ELF-1 (cell line): ENCODE results near the gene CD164L2.
A peak's percentile ranks its signal among the peaks of the same experiment; 100 is the strongest.
"Not testable (repeated sequence)": the region's sequence is repeated elsewhere in the genome, so short reads cannot be mapped to it uniquely, and the experiment has no call there.

ENCODE experiments used
- DNase-seq: peaks from one replicate; pipeline ENCODE4 v3.0.0-alpha.2; 2016; ENCODE audit warnings: low read depth, low spot score

CD164L2 gene

DNA sequence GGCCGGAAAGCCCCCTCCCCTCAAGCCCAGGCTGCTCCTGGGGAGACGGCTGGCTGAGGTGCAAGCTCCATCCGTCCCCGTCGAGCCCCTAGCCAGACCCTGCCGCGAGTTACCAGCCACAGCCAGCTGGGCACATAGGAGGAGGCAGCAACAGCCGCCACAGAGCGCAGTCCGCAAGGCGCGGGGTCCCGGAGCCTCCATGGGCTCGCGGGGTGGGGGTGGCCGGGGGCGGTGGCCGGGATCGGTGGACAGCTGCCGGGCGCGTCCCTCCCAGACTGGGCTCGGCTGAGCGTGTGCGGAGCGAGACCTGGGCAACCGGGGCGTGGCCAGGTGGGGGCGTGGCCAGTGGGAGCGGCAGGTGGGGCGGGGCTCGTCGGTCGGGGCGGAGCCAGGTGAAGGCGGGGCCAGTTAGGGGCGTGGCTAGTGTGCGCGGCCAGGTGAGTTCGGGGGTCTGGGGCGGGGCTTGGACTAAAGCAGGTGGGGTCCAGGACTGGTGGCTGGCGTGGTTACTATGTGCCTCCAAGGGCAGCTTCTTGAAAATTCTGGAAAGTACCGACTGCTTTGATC, at the start of gene CD164L2:
Gene CD164L2, minus strand, starts transcription at position 295 of the 567 bp plus-strand sequence. Its CDS starts 94 bp downstream, at position 201.
- no peak for DNase-seq

DNA sequence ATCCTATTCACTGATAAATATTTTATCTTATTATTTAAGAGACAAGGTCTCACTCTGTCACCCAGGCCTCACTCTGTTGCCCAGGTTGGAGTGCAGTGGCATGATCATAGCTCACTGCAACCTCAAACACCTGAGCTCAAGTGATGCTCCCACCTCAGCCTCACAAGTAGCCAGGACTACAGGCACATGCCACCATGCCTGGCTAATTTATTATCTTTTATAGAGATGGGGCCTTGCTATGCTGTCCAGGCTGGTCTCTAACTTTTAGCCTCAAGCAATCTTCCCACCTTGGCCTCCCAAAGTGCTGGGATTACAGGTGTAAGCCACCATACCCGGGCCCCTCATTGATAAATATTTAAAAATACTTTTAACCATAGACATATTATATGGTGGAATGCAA, 49.6 kb upstream of the CD164L2 start:
- not testable (repeated sequence) for DNase-seq

DNA sequence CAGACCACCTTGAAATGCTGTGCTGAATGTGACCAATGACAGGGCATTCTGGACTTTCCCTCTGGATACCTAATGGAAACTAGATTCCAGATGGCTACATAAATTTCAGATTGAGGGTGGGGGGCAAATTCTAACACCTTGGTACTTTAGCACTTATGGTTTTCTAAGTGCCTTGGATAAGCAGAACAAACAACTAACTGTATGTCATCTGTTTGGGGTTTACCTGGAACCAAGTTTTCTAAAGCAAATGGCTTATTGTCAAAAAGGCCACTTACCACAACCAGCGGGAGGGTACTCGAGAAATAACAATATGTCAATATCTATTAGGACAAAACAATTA, 48.4 kb upstream of the CD164L2 start:
- DNase-seq: no peak

DNA sequence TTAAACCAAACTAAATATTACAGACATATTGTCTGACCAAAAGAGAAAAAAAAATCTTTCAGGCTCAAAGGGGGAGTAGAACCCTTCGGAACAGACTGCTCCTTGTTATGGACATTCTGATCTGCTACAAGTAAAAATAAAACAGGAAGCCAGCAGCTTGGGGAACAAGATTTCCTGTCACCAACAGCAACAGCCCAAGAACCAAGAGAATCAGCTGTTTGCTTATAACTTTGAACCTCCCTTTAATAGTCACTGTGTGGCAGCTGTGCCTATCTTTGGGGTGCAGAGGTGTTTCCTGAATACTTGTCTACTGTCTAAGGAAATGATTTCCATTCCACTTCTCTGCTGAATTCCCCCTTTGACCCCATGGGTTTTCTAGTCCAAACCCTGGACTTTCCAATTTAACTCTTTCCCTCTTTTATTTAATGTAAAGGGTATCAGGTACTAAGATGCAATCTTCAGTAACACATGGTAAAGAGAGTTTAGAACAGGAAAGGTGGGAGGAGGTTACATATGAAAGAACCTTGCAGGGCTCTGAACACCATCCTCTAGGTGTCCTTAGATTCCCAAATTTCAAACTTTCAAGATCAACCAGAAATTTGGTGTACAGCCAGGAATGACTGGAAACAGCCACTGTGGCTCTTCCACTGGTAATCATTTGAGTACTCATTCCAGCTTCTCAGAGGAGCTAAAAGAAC, 47.9 kb upstream of the CD164L2 start:
- no peak for DNase-seq

DNA sequence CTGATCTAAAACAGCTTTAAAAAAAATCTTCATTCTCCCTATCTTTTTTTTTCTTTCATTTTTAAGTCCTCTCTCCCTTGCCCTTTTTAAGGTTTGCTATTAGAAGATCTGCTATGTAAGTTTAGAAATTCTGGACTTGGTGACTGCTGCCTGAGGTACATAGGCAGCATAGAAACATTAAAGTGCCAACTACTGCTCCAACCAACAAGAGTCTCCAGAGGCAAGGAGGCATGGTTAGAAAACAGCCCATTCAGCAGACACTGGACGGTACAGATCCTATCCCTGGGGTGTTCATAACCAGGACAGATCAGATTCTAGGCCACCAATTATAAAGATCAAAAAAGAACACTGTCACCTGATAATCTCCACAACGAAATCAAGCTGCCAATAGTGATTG, 45.9 kb upstream of the CD164L2 start:
- no peak for DNase-seq

DNA sequence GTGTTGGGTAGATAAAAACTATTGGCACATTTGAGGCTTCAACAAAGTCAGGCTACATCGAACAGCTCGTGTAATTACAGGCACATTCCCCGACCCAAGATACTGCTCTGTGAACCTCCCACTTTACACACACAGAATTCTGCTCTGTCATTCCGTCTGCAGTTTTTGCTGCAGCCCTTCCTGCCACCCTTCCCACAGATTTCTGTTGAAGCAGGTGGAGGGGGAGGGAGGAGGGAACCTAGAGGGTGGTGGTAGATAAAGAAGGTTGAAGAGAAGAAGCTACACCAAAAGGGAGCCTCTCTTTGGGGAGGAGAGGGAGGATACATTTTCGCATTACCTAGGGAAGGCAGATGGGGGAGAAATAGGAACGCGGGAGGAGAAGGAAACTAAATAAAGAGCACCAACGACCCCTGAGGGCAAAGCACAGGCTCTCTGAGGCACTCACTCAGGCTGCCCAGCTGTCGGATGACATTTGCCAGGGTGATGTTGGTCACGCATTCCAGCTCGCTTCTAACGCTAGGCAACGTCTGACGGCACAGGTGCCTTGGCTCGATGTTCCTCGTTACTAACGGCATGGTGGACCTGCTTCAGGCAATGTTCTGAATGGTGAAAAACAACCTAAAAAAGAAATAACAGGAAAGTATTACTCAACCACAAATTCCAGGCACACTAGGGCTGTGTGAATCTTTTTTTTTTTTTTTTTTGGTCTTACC, 45.3 kb upstream of the CD164L2 start:
- peak; percentile 90 for DNase-seq

DNA sequence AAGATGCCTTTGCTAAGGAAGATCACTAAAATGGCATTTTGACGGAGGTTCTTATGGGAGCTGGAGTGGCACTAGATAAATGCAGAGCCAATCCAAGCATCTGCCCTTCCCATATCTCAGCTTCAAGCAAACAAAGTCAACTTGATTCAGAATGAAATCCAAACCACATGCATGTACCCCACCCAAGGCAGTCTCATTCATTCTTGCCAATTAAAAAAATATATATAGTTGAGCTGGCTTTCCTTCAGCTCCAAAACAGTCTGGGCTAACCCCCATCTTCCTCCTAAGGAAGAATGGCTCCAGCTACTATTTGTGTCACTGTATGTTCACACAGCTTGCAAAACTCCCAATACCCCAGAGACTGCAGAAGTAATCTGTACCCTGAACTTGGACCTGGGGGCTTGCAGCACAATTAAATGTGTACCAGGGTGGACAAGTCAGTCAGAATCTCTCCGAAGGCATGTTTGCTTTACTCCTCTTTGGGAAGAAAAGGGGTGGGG, 44.7 kb upstream of the CD164L2 start:
- DNase-seq: no peak

DNA sequence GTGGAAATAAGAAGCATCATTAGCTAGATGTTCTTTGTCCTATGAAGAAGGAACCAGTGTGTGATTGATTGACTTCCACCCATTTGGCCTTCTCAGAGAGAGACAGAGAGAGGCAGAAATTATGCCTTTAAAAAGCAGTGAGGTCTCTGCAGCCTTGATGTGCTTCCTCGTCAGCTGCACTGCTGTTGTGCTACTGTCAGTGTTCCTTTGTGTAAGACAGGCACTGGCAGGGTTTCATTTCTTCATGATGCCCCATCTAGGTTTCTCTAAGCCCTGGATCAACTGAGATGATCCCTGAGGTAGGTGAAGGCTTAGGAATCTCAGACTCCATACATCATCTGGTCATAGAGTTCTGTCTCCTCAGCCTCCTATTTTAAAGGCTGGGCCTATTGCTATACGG, 44.2 kb upstream of the CD164L2 start:
- DNase-seq: no peak

DNA sequence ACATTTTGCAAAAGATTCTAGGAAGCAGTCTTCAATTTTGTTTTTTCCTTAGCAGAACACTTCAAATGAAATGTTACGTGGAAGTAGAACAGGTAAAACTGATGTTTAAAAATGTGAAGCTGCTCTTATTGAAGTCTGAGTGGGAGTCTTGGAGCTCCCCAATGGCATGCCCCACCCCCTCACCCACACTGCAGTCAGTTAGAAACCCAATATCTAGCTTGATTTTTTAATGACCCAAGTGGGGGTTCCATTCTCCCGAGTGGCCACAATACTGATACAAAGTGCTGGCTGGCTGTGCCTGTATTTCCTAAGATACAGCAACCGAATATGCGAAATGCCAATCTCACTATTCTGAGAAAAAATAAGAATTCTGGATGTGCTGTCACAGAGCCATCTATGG, 40.6 kb upstream of the CD164L2 start:
- DNase-seq: no peak

DNA sequence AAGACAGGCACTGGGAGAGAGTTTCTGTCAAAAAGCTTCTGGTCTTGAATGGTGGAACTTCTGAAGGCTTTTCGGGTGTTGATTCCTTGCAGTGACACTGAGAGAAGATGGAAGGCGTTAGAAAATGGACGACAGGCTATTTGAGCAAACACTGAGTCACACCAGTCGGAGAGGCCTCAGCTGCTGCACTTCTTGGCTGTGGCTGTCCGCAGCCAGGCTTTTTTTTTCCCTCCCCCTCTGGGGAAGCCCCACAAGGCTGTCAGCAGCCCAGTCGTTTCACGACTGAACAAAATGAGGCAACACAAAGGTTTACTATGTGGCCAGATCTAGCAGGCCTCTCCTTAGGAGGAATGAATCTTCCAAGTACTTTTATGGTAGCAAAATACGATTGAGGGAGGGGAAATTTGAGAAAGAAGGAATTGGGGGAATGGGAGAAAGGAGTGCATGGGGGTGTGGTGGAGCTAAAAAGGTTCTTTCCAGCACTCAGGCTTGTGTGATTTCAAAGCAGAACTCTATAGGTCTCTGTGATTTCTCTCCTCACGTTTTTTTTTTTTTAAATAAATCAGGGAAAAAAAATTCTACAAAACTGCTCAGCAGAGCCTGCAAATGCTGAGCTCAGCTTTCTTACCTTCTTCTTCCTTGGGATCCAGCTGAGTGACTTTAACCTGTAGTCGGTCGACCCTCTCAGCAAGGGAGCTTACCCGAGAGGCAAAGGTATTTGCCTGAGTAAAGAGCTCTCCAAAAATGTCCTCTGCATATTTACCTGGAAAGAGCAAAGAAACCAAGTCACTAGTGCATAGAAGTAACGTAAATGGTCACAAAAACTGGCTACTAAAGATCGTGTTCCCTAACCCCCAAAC, 35.4 kb upstream of the CD164L2 start:
- DNase-seq: peak; percentile 68

DNA sequence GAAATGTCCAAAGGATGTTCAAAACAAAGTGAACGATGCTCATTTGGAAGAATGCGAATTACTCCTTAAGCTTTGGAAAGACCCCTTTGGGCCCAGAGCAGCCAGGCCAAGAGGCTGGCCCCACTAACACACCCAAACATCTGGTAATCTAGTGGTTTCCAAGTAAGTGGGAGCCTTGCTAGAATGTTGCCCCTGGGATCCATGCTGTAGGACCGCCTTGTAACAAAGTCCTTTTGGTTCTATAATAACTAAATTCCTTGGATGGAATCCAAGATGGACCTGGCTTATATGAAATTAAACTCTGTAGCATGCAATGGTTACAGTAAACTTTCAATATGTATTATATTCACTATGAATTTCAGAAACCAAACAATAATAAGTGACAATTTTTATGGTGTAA, 34.6 kb upstream of the CD164L2 start:
- DNase-seq: no peak

DNA sequence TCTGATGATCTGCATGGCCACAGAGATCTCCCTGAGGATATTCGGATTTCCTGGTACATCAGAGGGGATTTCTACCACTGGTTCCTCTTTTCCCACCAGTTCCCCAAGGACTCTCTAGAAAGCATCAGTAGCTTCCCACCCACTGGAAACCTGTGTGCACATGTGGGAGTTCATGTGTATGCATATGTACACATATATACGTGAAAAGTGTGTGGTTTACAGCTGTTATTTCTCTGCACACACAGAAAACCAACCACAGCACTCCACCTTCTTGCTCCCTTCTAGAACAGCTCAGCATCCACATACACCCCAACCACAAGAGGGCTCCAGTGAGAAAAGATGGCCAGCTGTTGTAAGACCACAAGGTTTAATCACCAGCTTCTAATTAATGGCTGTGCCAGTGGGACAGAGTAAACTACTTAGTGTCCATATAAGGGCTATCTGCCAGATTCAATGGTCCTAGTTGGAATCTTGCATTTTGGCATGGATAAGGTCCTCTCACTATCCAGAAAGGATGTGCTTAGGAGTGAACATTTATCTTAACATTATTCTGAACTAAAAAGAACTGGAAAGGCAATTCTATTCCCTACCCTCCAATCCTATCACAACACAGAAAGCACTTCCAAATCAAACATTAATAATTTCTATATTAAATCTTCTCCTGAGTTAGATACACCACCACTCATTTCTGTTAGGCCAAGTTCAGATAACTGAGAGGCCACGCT, 33.4 kb upstream of the CD164L2 start:
- DNase-seq: peak; percentile 78

DNA sequence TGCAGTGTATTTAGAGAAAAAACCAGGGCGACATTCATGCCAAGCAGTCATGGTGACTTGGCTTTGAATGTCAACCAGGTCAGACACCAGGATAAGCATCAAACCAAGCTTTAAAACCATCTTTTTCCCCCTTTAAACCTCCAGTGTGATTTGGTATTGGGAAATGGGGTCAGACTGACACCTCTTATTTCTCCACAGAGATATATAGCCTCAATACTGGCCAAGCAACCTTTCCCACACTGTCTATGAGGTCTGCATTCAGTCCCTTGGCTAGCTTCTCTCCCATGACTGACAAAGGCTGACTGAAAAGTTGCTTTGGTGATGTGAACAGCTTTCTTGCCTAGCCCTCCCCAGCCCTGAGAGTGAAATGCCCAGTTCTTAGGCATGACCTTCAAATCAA, 31.0 kb upstream of the CD164L2 start:
- no peak for DNase-seq

DNA sequence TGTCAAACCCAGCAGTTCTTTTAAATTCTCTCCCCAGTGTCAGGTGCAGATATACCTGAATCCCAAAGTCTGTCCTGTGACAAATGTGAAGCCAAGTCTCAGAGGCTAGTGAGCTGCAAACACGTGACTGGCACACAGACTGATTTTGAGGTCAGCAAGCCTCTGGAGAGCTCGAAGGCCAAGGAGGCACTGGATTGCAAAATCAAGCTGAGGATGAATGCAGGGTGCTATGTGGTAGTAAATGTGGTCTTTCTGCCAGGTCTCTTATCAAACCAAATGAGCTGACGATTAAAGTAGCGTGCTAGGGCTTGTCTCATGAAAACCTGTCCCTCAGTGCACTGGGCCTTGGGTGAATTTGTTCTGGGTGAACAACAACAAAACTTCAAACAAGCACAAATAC, 29.9 kb upstream of the CD164L2 start:
- DNase-seq: no peak

DNA sequence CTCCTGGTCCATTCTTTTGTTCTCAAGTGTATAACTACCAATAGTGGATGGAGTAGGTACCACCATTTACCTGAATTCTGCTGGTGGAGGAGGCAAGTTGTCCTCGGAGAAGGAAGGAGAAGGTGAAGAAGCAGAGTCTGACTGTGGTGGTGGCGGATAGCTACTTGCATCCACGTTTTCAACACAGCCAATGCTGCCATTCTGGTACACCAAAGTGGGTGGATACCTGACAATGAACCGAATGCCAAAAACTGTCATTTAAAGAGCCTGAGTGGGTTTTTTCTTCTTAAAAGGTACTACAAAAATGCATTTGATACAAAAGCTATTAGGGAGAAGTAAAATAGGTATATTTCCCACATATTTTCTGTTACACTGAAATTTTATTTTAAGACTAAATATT, 29.4 kb upstream of the CD164L2 start:
- no peak for DNase-seq

DNA sequence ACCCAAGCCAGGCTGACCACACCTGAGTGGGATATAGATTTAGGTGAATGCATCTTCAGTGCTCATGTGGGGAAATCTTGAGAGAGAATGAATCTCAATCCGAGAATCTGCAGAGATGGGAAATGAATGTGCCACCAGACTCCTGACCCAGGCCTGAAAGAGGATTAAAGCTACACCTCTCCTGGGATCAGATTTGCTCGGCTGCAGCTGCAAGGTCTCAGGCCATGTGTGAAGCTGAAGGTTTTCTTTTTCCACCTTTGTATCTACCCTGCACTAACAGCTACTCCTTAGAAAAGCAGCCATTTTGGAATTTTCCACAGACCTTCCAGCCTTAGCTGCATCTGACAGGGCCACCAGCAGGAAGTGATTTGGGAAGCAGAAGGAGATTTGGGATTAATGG, 27.6 kb upstream of the CD164L2 start:
- DNase-seq: no peak

DNA sequence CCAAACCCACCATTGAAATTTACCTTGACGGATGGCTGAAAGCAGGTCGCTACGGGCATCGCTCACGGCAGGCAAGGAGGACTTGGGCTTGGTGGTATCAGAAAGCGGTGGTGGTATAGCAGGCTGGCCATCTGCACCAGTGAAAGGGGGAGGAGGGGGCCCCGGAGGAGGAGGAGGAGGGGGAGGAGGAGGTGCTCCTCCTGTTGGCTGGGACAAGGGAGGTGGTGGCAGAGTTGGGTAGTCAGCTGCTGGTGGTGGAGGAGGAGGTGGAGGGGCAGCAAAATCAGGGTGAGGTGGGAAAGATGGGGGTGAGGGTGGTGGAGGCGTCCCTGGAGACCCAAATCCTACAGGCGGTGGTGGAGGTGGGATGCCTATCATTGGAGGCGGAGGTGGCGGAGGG, 26.5 kb upstream of the CD164L2 start:
- DNase-seq: no peak

DNA sequence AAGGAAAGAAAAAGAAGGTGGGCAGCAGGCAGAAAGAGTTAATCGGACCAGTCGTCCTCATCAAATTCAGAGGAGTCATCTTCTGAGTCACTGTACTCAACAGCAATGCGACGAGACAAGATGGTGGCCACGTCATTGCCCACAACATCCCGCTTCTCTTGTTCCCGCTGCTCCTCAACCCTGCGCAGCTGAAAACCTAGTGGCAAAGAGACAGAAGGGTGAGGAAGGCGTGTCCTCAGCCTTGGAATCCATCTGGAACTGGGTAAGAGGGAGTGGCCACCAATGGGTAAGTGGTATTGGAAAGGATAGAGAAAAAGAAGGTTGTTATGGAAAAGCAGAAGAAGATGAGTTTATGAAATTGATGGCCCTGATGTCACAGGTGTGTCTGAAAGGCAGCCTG, 25.0 kb upstream of the CD164L2 start:
- DNase-seq: no peak

DNA sequence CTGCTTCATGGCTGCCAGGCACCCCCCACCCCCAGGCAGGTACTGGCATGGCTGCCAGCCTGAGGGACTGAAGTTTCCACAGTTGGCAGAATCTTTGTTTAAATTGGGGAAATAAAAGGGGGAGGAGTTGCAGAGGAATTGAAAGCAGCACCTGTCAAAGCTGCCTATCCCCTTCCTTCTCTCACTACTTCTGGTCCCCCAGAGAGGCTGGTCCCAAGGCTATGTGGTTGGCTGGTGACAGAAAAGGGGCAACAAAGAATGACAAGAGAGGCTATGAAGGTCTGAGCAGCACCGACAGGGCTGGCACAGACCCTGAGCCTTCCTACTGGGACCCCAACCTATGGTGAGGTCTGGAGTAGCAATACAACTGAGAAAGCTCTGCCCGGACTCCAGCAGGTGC, 23.7 kb upstream of the CD164L2 start:
- DNase-seq: not testable (repeated sequence)

DNA sequence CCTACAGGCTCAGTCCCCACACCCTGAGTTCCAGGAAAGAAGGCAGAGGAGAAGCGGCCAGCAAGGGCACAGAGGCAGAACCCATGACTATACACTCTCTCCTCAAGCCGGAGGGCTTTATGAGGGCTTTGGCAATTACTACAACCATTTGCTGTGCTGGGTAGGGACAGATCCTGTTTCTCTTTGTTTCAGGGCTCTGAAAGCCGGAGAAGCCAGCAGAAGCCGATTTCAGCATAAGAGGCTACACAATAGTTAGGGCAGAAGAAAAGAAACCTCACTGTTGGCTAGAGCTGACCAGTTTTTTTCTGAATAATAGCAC, 23.2 kb upstream of the CD164L2 start:
- DNase-seq: no peak

DNA sequence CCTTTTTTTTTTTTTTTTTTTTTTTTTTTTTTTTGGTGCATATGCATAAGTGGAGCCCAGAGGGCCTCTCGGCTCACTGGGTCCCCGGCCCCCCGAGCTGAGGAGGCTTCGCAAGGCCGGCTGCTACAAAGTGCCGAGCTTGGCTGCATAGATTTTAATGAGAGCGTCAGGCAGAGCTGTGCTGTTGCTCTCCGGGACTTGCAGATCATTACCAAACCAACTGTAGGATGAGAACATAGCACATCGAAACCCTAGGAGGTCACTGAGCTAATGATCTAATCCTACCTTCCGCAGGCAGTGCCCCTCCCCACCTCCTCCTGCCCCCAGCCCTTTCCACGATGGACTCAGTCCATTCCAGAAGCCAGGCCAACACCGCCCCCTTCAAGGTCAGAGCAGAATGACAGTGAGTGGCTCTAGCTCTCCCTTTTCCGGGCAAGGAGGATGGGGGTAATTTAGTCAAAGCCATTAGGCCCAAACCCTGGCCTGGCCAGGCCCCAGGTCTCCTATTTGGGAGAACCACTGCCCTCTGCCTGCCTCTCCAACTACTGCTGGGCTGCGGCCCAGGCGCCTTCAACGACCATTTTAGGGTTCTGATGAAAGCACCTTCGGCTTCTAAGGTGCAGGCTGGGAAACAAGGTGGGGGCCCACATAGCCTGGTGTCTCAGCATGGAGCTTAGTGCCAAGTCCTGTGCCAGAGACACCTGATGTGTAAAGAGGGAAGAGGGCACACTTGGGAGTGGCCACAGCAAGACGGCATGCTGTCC, 22.6 kb upstream of the CD164L2 start:
- DNase-seq: peak; percentile 86
